Esophagus squamous epithelium (tissue), 5 donors: Measurements from ENCODE around the gene SRMS. TPM values are rescaled to one million over a fixed set of nuclear protein-coding genes. Genes with fewer than 3 reads are reported as not detected.

Experiments
- DNase-seq: peaks from one replicate; lab custom pipeline; 2025; lab: John Stamatoyannopoulos, UW
- H3K27ac ChIP-seq, 4 donors: fragments of 200-600 bp; sonication (generic); one replicate each; pipeline ENCODE4 v1.5.1; 2016 to 2019; ENCODE audit warnings: mild to moderate bottlenecking in 1 of 4
- H3K27me3 ChIP-seq, 4 donors: fragments of 200-600 bp; sonication (generic); 1 replicate in 3 of 4; 2 replicates in 1 of 4; pipeline versions ENCODE4 v1.5.1 to v1.6.0; 2017 to 2021; ENCODE audit warnings: antibody characterized with exemption in 1 of 4
- H3K36me3 ChIP-seq, 3 donors: fragments of 200-600 bp; sonication (generic); one replicate each; pipeline ENCODE4 v1.5.1; 2016 to 2019
- H3K4me1 ChIP-seq, 3 donors: fragments of 200-600 bp; sonication (generic); one replicate each; pipeline ENCODE4 v1.5.1; 2017 to 2019
- H3K4me3 ChIP-seq, 4 donors: fragments of 200-600 bp; sonication (generic); 1 replicate in 3 of 4; 2 replicates in 1 of 4; pipeline ENCODE4 v1.5.1; 2016 to 2019; ENCODE audit warnings: mild to moderate bottlenecking in 2 of 4, moderate library complexity in 1 of 4
- H3K9me3 ChIP-seq, 3 donors: fragments of 200-600 bp; sonication (generic); one replicate each; pipeline ENCODE4 v1.5.1; 2016 to 2019
- CTCF ChIP-seq, 6 experiments: fragments of 450-650 bp in 4 of 6; fragments of 200-600 bp in 2 of 6; sonication (generic) in 2 of 6; IDR thresholded peaks; one replicate each; pipeline ENCODE4 v1.5.1; 2016 to 2019; ENCODE audit warnings: antibody characterized with exemption in 6 of 6, mild to moderate bottlenecking in 4 of 6, moderate library complexity in 4 of 6
- POLR2A ChIP-seq, 4 donors: fragments of 450-650 bp; IDR thresholded peaks; one replicate each; pipeline ENCODE4 v1.6.1; 2017; ENCODE audit warnings: antibody characterized with exemption in 4 of 4, mild to moderate bottlenecking in 4 of 4, moderate library complexity in 3 of 4
- WGBS, 2 donors: methylation state at CpG; one replicate each; pipeline ENCODE4 v1.1.5; 2018; 5-methylcytosine and 5-hydroxymethylcytosine counted together
- intact Hi-C: fragments of 100-400 bp; cut with DNase I; formaldehyde crosslinking; loops from one replicate; pipeline ENCODE4 v1.15.0; 2022
- total RNA-seq, 4 donors: library from RNA; depleted of rRNA; stranded (reverse); fragments of >200 nt; gene quantifications; one replicate each; pipeline ENCODE4 v1.1.0, GENCODE V29; 2016
- donor health status: DM: yes; HTN: yes; CAD: no.

Gene SRMS
- total RNA-seq, 4 donors from 2014 or later: not detected

- 23 to 33% methylated on average over 3 to 7 of the region's 25 CpGs for WGBS, 2 donors
- H3K27me3 ChIP-seq: peaks cover 0 to 86% (median 0%) of the 10 kb centered on the region in 4 donors
- no peak overlapping the region for H3K4me3 ChIP-seq
- intact Hi-C loops: no loop called here
- no peaks in the 10 kb centered on the region for H3K36me3 ChIP-seq
- DNase-seq: no peak
- H3K9me3 ChIP-seq: no peaks in the 10 kb centered on the region
- peaks cover 12 to 44% (median 13%) of the 10 kb centered on the region in 3 donors for H3K4me1 ChIP-seq
- no peak for TF ChIP-seq POLR2A (IDR thresholded peaks at IDR 0.05)
- TF ChIP-seq CTCF (IDR thresholded peaks at IDR 0.05): no peak
- no peak overlapping the region for H3K27ac ChIP-seq
These were observed 1.5 kb upstream of the SRMS start for GRCh38 chr20:63549019-63549418.

GRCh38 chr20:63548542-63548941 lies 993 bp upstream of the SRMS start:
- Histone ChIP-seq H3K4me1 (peaks cover 7 to 39% (median 9%) of the 10 kb centered on the region in 3 donors), H3K4me3 (no peak overlapping the region), H3K27ac (no peak overlapping the region), H3K36me3 (no peaks in the 10 kb centered on the region), H3K27me3 (peaks cover 0 to 83% (median 0%) of the 10 kb centered on the region in 4 donors), H3K9me3 (no peaks in the 10 kb centered on the region)
- TF ChIP-seq POLR2A (IDR thresholded peaks at IDR 0.05) (no peak), CTCF (IDR thresholded peaks at IDR 0.05) (no peak)
- intact Hi-C loops: no loop called here
- 0 to 32% methylated on average over 1 to 4 of the region's 11 CpGs for WGBS, 2 donors
- DNase-seq: no peak

- H3K4me1 ChIP-seq: peaks cover 0 to 35% (median 7%) of the 10 kb centered on the region in 3 donors
- no peak for DNase-seq
- H3K27me3 ChIP-seq: peaks cover 0 to 87% (median 0%) of the 10 kb centered on the region in 4 donors
- WGBS, 2 donors: 32 to 90% methylated on average over 2 to 7 of the region's 58 CpGs
- H3K4me3 ChIP-seq: no peak overlapping the region
- no peak overlapping the region for H3K27ac ChIP-seq
- no peak for TF ChIP-seq POLR2A (IDR thresholded peaks at IDR 0.05)
- TF ChIP-seq CTCF (IDR thresholded peaks at IDR 0.05): no peak
- H3K9me3 ChIP-seq: no peaks in the 10 kb centered on the region
- H3K36me3 ChIP-seq: no peaks in the 10 kb centered on the region
- intact Hi-C loops: no loop called here
These were observed 409 bp downstream of the SRMS start for GRCh38 chr20:63546956-63547724.

GRCh38 chr20:63546256-63546955 lies 1.1 kb downstream of the SRMS start:
- DNase-seq: no peak
- peaks cover 0 to 94% (median 0%) of the 10 kb centered on the region in 4 donors for H3K27me3 ChIP-seq
- WGBS, 2 donors: 83 to 90% methylated on average over 4 to 9 of the region's 20 CpGs
- no peak overlapping the region for H3K27ac ChIP-seq
- no peak overlapping the region for H3K4me3 ChIP-seq
- TF ChIP-seq CTCF (IDR thresholded peaks at IDR 0.05) (no peak), POLR2A (IDR thresholded peaks at IDR 0.05) (no peak)
- H3K36me3 ChIP-seq: no peaks in the 10 kb centered on the region
- H3K9me3 ChIP-seq: no peaks in the 10 kb centered on the region
- intact Hi-C loops: no loop called here
- H3K4me1 ChIP-seq: peaks cover 0 to 41% (median 12%) of the 10 kb centered on the region in 3 donors

GRCh38 chr20:63545814-63546213 lies 1.7 kb downstream of the SRMS start:
- Histone ChIP-seq H3K4me1 (peaks cover 0 to 46% (median 15%) of the 10 kb centered on the region in 3 donors), H3K9me3 (no peaks in the 10 kb centered on the region), H3K27me3 (peaks cover 0 to 95% (median 0%) of the 10 kb centered on the region in 4 donors), H3K4me3 (no peak overlapping the region), H3K27ac (no peak overlapping the region), H3K36me3 (no peaks in the 10 kb centered on the region)
- DNase-seq: no peak
- intact Hi-C loops: no loop called here
- WGBS, 2 donors: 31 to 37% methylated on average over 2 to 4 of the region's 6 CpGs
- no peak for TF ChIP-seq POLR2A (IDR thresholded peaks at IDR 0.05)
- TF ChIP-seq CTCF (IDR thresholded peaks at IDR 0.05): no peak
